GM19025 (cell line): ENCODE measurements around the gene ALK.

Experiments
- ATAC-seq: cut with Tn5 transposase; IDR thresholded peaks from one replicate; pipeline ENCODE4 v1.9.1; 2021; ENCODE audit warnings: mild to moderate bottlenecking, low read depth, moderate library complexity; ENCODE audit not compliant: unreplicated experiment

ALK gene

GRCh38 chr2:29724282-29724681, 197.1 kb downstream of the ALK start:
- peak; percentile 29 for ATAC-seq

- peak; percentile 84 for ATAC-seq
These were observed 198.0 kb downstream of the ALK start for GRCh38 chr2:29723255-29724001.

GRCh38 chr2:29719639-29720038, 201.7 kb downstream of the ALK start:
- no peak for ATAC-seq

GRCh38 chr2:29718076-29718686, 203.2 kb downstream of the ALK start:
- ATAC-seq, result no peak

- ATAC-seq, result no peak
These were observed 205.7 kb downstream of the ALK start for GRCh38 chr2:29715655-29716054.

- ATAC-seq, result no peak
These were observed 207.1 kb downstream of the ALK start for GRCh38 chr2:29714333-29714732.

GRCh38 chr2:29706171-29706720, 215.1 kb downstream of the ALK start:
- no peak for ATAC-seq

GRCh38 chr2:29705616-29706015, 215.8 kb downstream of the ALK start:
- no peak for ATAC-seq

- ATAC-seq, result no peak
These were observed 218.1 kb downstream of the ALK start for GRCh38 chr2:29703336-29703735.

GRCh38 chr2:29702276-29702675, 219.1 kb downstream of the ALK start:
- no peak for ATAC-seq

- ATAC-seq, result no peak
These were observed 220.8 kb downstream of the ALK start for GRCh38 chr2:29700560-29700959.

- no peak for ATAC-seq
These were observed 222.3 kb downstream of the ALK start for GRCh38 chr2:29699045-29699444.

GRCh38 chr2:29698216-29698615, 223.2 kb downstream of the ALK start:
- ATAC-seq, result no peak

GRCh38 chr2:29697715-29698114, 223.7 kb downstream of the ALK start:
- no peak for ATAC-seq

GRCh38 chr2:29697181-29697580, 224.2 kb downstream of the ALK start:
- ATAC-seq, result no peak

- no peak for ATAC-seq
These were observed 226.6 kb downstream of the ALK start for GRCh38 chr2:29694741-29695140.

GRCh38 chr2:29691391-29691950, 229.9 kb downstream of the ALK start:
- ATAC-seq, result no peak

GRCh38 chr2:29689666-29690065, 231.7 kb downstream of the ALK start:
- ATAC-seq, result no peak

- no peak for ATAC-seq
These were observed 233.0 kb downstream of the ALK start for GRCh38 chr2:29688429-29688828.

GRCh38 chr2:29687121-29687520, 234.3 kb downstream of the ALK start:
- ATAC-seq, result no peak

- ATAC-seq, result no peak
These were observed 244.4 kb downstream of the ALK start for GRCh38 chr2:29676886-29677453.
